ENCODE results near the gene PREB. TPM values are rescaled to one million over a fixed set of nuclear protein-coding genes. Genes with fewer than 3 reads are reported as not detected.

Gene PREB
- total and polyA plus RNA-seq, 2 of the 13 experiments (the other 11 are each of a cell fraction or from before 2014, with no cell fraction given), result 112 to 192 TPM

- TF ChIP-seq ZNF687 (CRISPR knock-in tag; IDR thresholded peaks at IDR 0.05) (peak; percentile 95), POLR2AphosphoS5 (IDR thresholded peaks at IDR 0.05; ENCODE audit: low read depth, low read length) (peak; percentile 50; the same call in 1 of the 2 replicates), JUN (CRISPR knock-in tag; IDR thresholded peaks at IDR 0.05) (peak; percentile 74; the same call in 1 of the 2 replicates), ZNF572 (CRISPR knock-in tag; IDR thresholded peaks at IDR 0.05) (peak; percentile 79; the same call in 1 of the 2 replicates), ZNF652 (CRISPR knock-in tag; IDR thresholded peaks at IDR 0.05; ENCODE audit: borderline replicate concordance, low read depth) (peak; percentile 22; the same call in 1 of the 2 replicates), ZSCAN29 (CRISPR knock-in tag; conservative IDR thresholded peaks at IDR 0.05) (peak; percentile 95), PHF5A (CRISPR knock-in tag; IDR thresholded peaks at IDR 0.05; ENCODE audit: low read depth, unreplicated experiment) (peak; percentile 89), ZC3H4 (CRISPR knock-in tag; IDR thresholded peaks at IDR 0.05; ENCODE audit: borderline replicate concordance) (peak; percentile 73), ONECUT2 (CRISPR knock-in tag; IDR thresholded peaks at IDR 0.05) (0 out of 2 replicates have a peak, but pooled peaks have one; percentile 25), ZNF318 (CRISPR knock-in tag; IDR thresholded peaks at IDR 0.05) (peak; percentile 92; the same call in 1 of the 2 replicates), SIN3B (IDR thresholded peaks at IDR 0.05; ENCODE audit: low read length) (0 out of 2 replicates have a peak, but pooled peaks have one; percentile 9), ZKSCAN8 (CRISPR knock-in tag; IDR thresholded peaks at IDR 0.05; ENCODE audit: borderline replicate concordance) (peak; percentile 92), ZNF570 (CRISPR knock-in tag; IDR thresholded peaks at IDR 0.05; ENCODE audit: borderline replicate concordance) (no peak; the same call in 1 of the 2 replicates), ZNF740 (CRISPR knock-in tag; IDR thresholded peaks at IDR 0.05) (0 out of 2 replicates have a peak, but pooled peaks have one; percentile 41), KMT2B (CRISPR knock-in tag; IDR thresholded peaks at IDR 0.05) (peak; percentile 68), ZNF619 (CRISPR knock-in tag; IDR thresholded peaks at IDR 0.05) (peak; percentile 98; the same call in 1 of the 2 replicates)
Measured at GRCh38 chr2:27095745-27096651, 38.4 kb downstream of the PREB start (continued).

Measured in HepG2 (cell line).